K562 (cell line): Measurements from ENCODE around the gene DNASE1L2. TPM values are rescaled to one million over a fixed set of nuclear protein-coding genes. Genes with fewer than 3 reads are reported as not detected.
A peak's percentile ranks its signal among the peaks of the same experiment; 100 is the strongest.

Source experiments
- CHD1 ChIP-seq: fragments of 200-600 bp; sonication (generic); IDR thresholded peaks from one replicate; pipeline ENCODE4 v1.6.1; 2012; ENCODE audit warnings: mild to moderate bottlenecking, moderate library complexity, low read length, inconsistent platforms
- FOS ChIP-seq: IDR thresholded peaks from 3 replicates; pipeline ENCODE4 v1.6.1; 2011; ENCODE audit not compliant: insufficient read length; ENCODE audit errors: extremely low read depth
- GABPA ChIP-seq: fragments of 200-800 bp; sonication (Bioruptor generic); conservative IDR thresholded peaks from 2 replicates; pipeline ENCODE4 v1.6.1; 2016; ENCODE audit warnings: low read depth, missing genetic modification characterization, missing compliant biosample characterization
- HDAC2 ChIP-seq: fragments of 450-650 bp; IDR thresholded peaks from 2 replicates; pipeline ENCODE4 v1.6.1; 2016; ENCODE audit warnings: mild to moderate bottlenecking
- HNRNPLL ChIP-seq: fragments of 200-400 bp; formaldehyde crosslinking; IDR thresholded peaks from 2 replicates; pipeline ENCODE4 v1.6.1; 2017; ENCODE audit warnings: low read length, low read depth, mild to moderate bottlenecking; ENCODE audit not compliant: poor library complexity, severe bottlenecking
- MAZ ChIP-seq, 2 experiments: fragments of 450-650 bp in 1 of 2; sonication (generic) in 1 of 2; formaldehyde crosslinking; IDR thresholded peaks in 1 of 2; conservative IDR thresholded peaks in 1 of 2; 2 replicates each; pipeline versions ENCODE4 v1.4.0 to v1.5.0; 2020; ENCODE audit warnings: mild to moderate bottlenecking in 1 of 2, missing genetic modification reagents in 1 of 2
- NR2C2 ChIP-seq, 2 experiments: fragments of 200-800 bp in 1 of 2; sonication (Bioruptor generic) in 1 of 2; sonication (generic) in 1 of 2; formaldehyde crosslinking in 1 of 2; IDR thresholded peaks; 2 replicates each; pipeline versions ENCODE4 v1.6.1 to v1.8.0; 2016 to 2022; ENCODE audit warnings: mild to moderate bottlenecking in 1 of 2, missing compliant biosample characterization in 1 of 2, missing genetic modification characterization in 1 of 2, missing genetic modification reagents in 1 of 2
- PCBP1 ChIP-seq: fragments of 200-400 bp; formaldehyde crosslinking; IDR thresholded peaks from 2 replicates; pipeline ENCODE4 v1.6.1; 2018; ENCODE audit warnings: mild to moderate bottlenecking, low read depth, low read length; ENCODE audit not compliant: poor library complexity, severe bottlenecking
- POLR2AphosphoS2 ChIP-seq: IDR thresholded peaks from 2 replicates; pipeline ENCODE4 v1.6.1; 2012; ENCODE audit warnings: low read length, improper control_type of control experiment
- RBBP5 ChIP-seq: fragments of 200-600 bp; sonication (generic); IDR thresholded peaks from 2 replicates; pipeline ENCODE4 v1.6.1; 2012; ENCODE audit warnings: borderline replicate concordance, mild to moderate bottlenecking, low read length, control low read depth, inconsistent platforms; ENCODE audit not compliant: insufficient read depth, poor library complexity, severe bottlenecking
- SAFB ChIP-seq: fragments of 200-400 bp; formaldehyde crosslinking; IDR thresholded peaks from 2 replicates; pipeline ENCODE4 v1.6.1; 2017; ENCODE audit warnings: low read depth, low read length, borderline replicate concordance
- SIN3A ChIP-seq, 2 experiments: fragments of 150-350 bp in 1 of 2; IDR thresholded peaks; 2 replicates each; pipeline ENCODE4 v1.6.1; 2011 to 2016; ENCODE audit warnings: borderline replicate concordance in 2 of 2, low read depth in 2 of 2, low read length in 2 of 2, mild to moderate bottlenecking in 2 of 2, moderate library complexity in 2 of 2; ENCODE audit not compliant: control insufficient read depth in 1 of 2
- SMAD2 ChIP-seq: fragments of 150-350 bp; IDR thresholded peaks from 2 replicates; pipeline ENCODE4 v1.6.1; 2014; ENCODE audit warnings: low read depth, mild to moderate bottlenecking, low read length
- SNIP1 ChIP-seq: fragments of 450-650 bp; IDR thresholded peaks from 2 replicates; pipeline ENCODE4 v1.7.1; 2017; ENCODE audit warnings: low read depth, mild to moderate bottlenecking
- STAG1 ChIP-seq: sonication (generic); formaldehyde crosslinking; IDR thresholded peaks from 2 replicates; pipeline ENCODE4 v1.5.0; 2020; ENCODE audit warnings: missing genetic modification reagents, borderline replicate concordance
- TBL1XR1 ChIP-seq, 2 experiments: IDR thresholded peaks; 2 replicates each; pipeline ENCODE4 v1.6.1; 2012; ENCODE audit warnings: improper control_type of control experiment in 2 of 2, low read length in 2 of 2, mild to moderate bottlenecking in 1 of 2
- TOE1 ChIP-seq, 2 experiments: fragments of 450-650 bp in 1 of 2; sonication (generic) in 1 of 2; formaldehyde crosslinking in 1 of 2; IDR thresholded peaks; 2 replicates each; pipeline versions ENCODE4 v1.7.1 to v1.8.0; 2016 to 2022; ENCODE audit warnings: borderline replicate concordance in 2 of 2, mild to moderate bottlenecking in 2 of 2, antibody characterized with exemption in 1 of 2, inconsistent platforms in 1 of 2, low read depth in 1 of 2, missing genetic modification reagents in 1 of 2, moderate library complexity in 1 of 2
- XRCC3 ChIP-seq: fragments of 450-650 bp; IDR thresholded peaks from 2 replicates; pipeline ENCODE4 v1.6.1; 2017; ENCODE audit warnings: mild to moderate bottlenecking, moderate library complexity
- ZBTB7A ChIP-seq: IDR thresholded peaks from 2 replicates; pipeline ENCODE4 v1.6.1; 2011; ENCODE audit warnings: low read depth, mild to moderate bottlenecking, low read length, moderate library complexity, borderline replicate concordance; ENCODE audit not compliant: control insufficient read depth
- ZNF224 ChIP-seq: sonication (generic); formaldehyde crosslinking; IDR thresholded peaks from 2 replicates; pipeline ENCODE4 v1.8.0; 2022; ENCODE audit warnings: mild to moderate bottlenecking, missing genetic modification reagents
- polyA plus RNA-seq, 8 experiments: library from polyadenylated mRNA; depleted of rRNA in 4 of 8; stranded (reverse) in 5 of 8; unstranded in 3 of 8; fragments of >200 nt; fragmentation: Nextera tagmentation in 2 of 8; fragmentation: Illumina TruSeq in 1 of 8; extraction: Ambion mirVana in 2 of 8; extraction: Trizol in 1 of 8; gene quantifications; 2 replicates each; pipeline versions ENCODE4 v1.2.1 to v1.2.3, GENCODE V29; 2011 to 2014; ENCODE audit warnings: inconsistent platforms in 1 of 8, missing spikeins in 1 of 8
- total RNA-seq, 7 experiments: library from RNA; depleted of rRNA in 6 of 7; stranded (reverse); fragments of >200 nt in 6 of 7; fragmentation: Illumina TruSeq in 2 of 7; extraction: Trizol in 2 of 7; gene quantifications; 2 replicates each; pipeline versions ENCODE4 v1.2.1 to v1.2.3, GENCODE V29; 2011 to 2021; ENCODE audit warnings: low replicate concordance in 1 of 7
- TF ChIP-seq, protein P1 (sequence below), 2 experiments: fragments of 200-800 bp in 1 of 2; sonication (Bioruptor generic) in 1 of 2; sonication (generic) in 1 of 2; formaldehyde crosslinking in 1 of 2; IDR thresholded peaks in 1 of 2; conservative IDR thresholded peaks in 1 of 2; 2 replicates each; pipeline versions ENCODE4 v1.5.0 to v1.6.1; 2016 to 2020; ENCODE audit warnings: missing compliant biosample characterization in 1 of 2, missing genetic modification characterization in 1 of 2, missing genetic modification reagents in 1 of 2
- TF ChIP-seq, protein P2 (sequence below), 3 experiments: fragments of 200-800 bp in 1 of 3; sonication (Bioruptor generic) in 1 of 3; sonication (generic) in 1 of 3; formaldehyde crosslinking in 1 of 3; IDR thresholded peaks; 2 replicates each; pipeline versions ENCODE4 v1.6.1 to v1.8.0; 2016 to 2022; ENCODE audit warnings: mild to moderate bottlenecking in 2 of 3, missing compliant biosample characterization in 2 of 3, missing genetic modification characterization in 2 of 3, missing genetic modification reagents in 1 of 3

The DNASE1L2 gene
- total and polyA plus RNA-seq, 9 of the 15 experiments (the other 6 are each of a cell fraction or from before 2014, with no cell fraction given): 0.08 to 2.7 (median 1.7) TPM; not detected in 1

DNA sequence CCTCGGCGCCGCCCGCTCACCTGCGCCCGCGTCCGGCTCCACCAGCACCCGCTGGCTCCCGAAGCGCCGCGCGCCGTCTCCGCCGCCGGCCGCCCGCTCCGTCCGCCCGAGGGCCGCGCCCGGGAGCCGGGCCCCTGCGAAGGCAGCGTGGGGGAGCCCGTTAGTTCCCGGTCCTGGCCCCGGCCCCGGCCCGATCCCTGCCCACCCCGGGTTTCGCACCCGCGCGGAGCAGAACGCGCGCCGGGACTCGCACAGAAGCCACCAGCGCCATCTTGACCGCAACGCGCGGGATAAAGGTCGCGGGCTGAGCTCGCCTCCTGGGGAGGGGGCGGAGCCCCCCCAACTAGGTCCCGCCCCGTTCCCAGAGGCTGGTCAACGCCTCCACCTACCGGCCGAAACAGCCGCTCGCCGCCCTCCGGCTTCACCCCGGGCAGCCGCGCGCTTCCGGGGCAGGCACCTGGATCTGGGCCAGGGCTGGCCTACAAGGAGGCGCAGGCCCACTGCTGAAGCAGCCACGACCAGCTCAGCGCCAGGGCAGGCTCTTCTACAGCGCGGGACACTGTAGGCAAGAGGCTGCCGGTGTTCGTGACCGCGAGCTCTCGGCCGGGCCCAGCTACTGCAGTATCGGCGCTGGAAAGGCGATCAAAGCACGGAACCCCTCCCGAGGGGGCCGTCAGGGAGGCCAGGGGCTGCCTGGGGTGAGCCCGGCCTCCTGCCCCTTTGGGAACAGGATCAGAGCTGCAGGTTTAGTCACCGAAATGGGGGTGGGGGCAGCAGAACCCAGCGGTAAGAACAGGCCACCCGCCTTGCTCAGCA is 15.3 kb downstream of the DNASE1L2 start, which contains the start of gene ECI1 (continued):
- TF ChIP-seq HNRNPLL (peak; percentile 38), SNIP1 (no peak), PCBP1 (peak; percentile 94), SIN3A (IDR thresholded peaks at IDR 0.05; ENCODE audit: borderline replicate concordance in 2 of 2, control insufficient read depth in 1 of 2, low read depth in 2 of 2, low read length in 2 of 2) (peak; percentile 57 to 61; a peak in 2 of 4 replicates), TOE1 (IDR thresholded peaks at IDR 0.05; ENCODE audit: borderline replicate concordance) (peak; percentile 55; the same call in 1 of the 2 replicates), TOE1 (CRISPR knock-in tag; IDR thresholded peaks at IDR 0.05; ENCODE audit: borderline replicate concordance, low read depth) (no peak), HDAC2 (no peak), ZBTB7A (peak; percentile 90; the same call in 1 of the 2 replicates), SMAD2 (no peak), FOS (no peak), MAZ (CRISPR knock-in tag; conservative IDR thresholded peaks at IDR 0.05 in 1 of 2, IDR thresholded peaks at IDR 0.05 in 1 of 2) (peak; percentile 93 to 97), SAFB (0 out of 2 replicates have a peak, but pooled peaks have one; percentile 64), POLR2AphosphoS2 (peak; percentile 82), NR2C2 (CRISPR knock-in tag; IDR thresholded peaks at IDR 0.05) (peak; percentile 77), NR2C2 (tag; IDR thresholded peaks at IDR 0.05) (peak; percentile 96), TBL1XR1 (IDR thresholded peaks at IDR 0.05; ENCODE audit: low read length in 2 of 2) (peak in 1 of 2 experiments; percentile 27; a peak in 1 of 4 replicates), XRCC3 (no peak), RBBP5 (peak; percentile 72), STAG1 (CRISPR knock-in tag) (0 out of 2 replicates have a peak, but pooled peaks have one; percentile 2), CHD1 (peak; percentile 69), GABPA (tag) (peak; percentile 83), ZNF224 (CRISPR knock-in tag) (no peak)
- TF ChIP-seq, protein P1, sequence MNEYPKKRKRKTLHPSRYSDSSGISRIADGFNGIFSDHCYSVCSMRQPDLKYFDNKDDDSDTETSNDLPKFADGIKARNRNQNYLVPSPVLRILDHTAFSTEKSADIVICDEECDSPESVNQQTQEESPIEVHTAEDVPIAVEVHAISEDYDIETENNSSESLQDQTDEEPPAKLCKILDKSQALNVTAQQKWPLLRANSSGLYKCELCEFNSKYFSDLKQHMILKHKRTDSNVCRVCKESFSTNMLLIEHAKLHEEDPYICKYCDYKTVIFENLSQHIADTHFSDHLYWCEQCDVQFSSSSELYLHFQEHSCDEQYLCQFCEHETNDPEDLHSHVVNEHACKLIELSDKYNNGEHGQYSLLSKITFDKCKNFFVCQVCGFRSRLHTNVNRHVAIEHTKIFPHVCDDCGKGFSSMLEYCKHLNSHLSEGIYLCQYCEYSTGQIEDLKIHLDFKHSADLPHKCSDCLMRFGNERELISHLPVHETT (CRISPR knock-in tag; conservative IDR thresholded peaks at IDR 0.05 in 1 of 2, IDR thresholded peaks at IDR 0.05 in 1 of 2): peak in 1 of 2 experiments; percentile 54; a peak in 1 of 4 replicates
- TF ChIP-seq, protein P2, sequence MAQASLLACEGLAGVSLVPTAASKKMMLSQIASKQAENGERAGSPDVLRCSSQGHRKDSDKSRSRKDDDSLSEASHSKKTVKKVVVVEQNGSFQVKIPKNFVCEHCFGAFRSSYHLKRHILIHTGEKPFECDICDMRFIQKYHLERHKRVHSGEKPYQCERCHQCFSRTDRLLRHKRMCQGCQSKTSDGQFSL (CRISPR knock-in tag; IDR thresholded peaks at IDR 0.05): peak; percentile 39; the same call in 1 of the 2 replicates
- TF ChIP-seq, protein P2 (tag; IDR thresholded peaks at IDR 0.05): peak in 1 of 2 experiments; percentile 80; a peak in 2 of 4 replicates
